ENCODE measurements around the gene ZSCAN21.

ZSCAN21 gene

GRCh38 chr7:100049441-100050291 is at the start of gene ZSCAN21:
TSS of gene ZSCAN21 (plus strand) at chr7:100049774. CDS start at chr7:100057007, 7,233 bp downstream.
- peak; percentile 95 for ATAC-seq

GRCh38 chr7:100000239-100000638 is 49.3 kb upstream of the ZSCAN21 start:
- TF ChIP-seq CSRNP3 (CRISPR knock-in tag; IDR thresholded peaks at IDR 0.05) (no peak), ARNTL (CRISPR knock-in tag; IDR thresholded peaks at IDR 0.05; ENCODE audit: borderline replicate concordance, low read depth) (no peak), GLIS3 (CRISPR knock-in tag; IDR thresholded peaks at IDR 0.05) (no peak), ESRRG (CRISPR knock-in tag; IDR thresholded peaks at IDR 0.05) (no peak), ZFP30 (CRISPR knock-in tag; IDR thresholded peaks at IDR 0.05) (no peak)
- ATAC-seq: no peak

More at GRCh38 chr7:100049441-100050291, at the start of gene ZSCAN21:
- TF ChIP-seq ZNF565 (CRISPR knock-in tag; conservative IDR thresholded peaks at IDR 0.05; ENCODE audit: low read depth): peak; percentile 75; the same call in 1 of the 2 replicates
- TF ChIP-seq BACH2 (CRISPR knock-in tag; IDR thresholded peaks at IDR 0.05; ENCODE audit: borderline replicate concordance): peak; percentile 50; the same call in 1 of the 2 replicates
- TF ChIP-seq POU6F1 (CRISPR knock-in tag; IDR thresholded peaks at IDR 0.05; ENCODE audit: borderline replicate concordance, low read depth): no peak
- TF ChIP-seq ISL1 (CRISPR knock-in tag; IDR thresholded peaks at IDR 0.05): no peak
- peak; percentile 94 for TF ChIP-seq GLIS3 (CRISPR knock-in tag; IDR thresholded peaks at IDR 0.05)
- TF ChIP-seq TCF4 (CRISPR knock-in tag; IDR thresholded peaks at IDR 0.05; ENCODE audit: borderline replicate concordance): peak; percentile 51; the same call in 1 of the 2 replicates
- 0 out of 2 replicates have a peak, but pooled peaks have one; percentile 16 for TF ChIP-seq CSDC2 (CRISPR knock-in tag; IDR thresholded peaks at IDR 0.05)
- TF ChIP-seq TSHZ2 (CRISPR knock-in tag; IDR thresholded peaks at IDR 0.05): peak; percentile 81; the same call in 1 of the 2 replicates
- TF ChIP-seq ZC3H10 (CRISPR knock-in tag; IDR thresholded peaks at IDR 0.05): no peak
- TF ChIP-seq ZFP3 (CRISPR knock-in tag; IDR thresholded peaks at IDR 0.05): peak; percentile 85
- no peak for TF ChIP-seq PPARA (CRISPR knock-in tag; IDR thresholded peaks at IDR 0.05; ENCODE audit: borderline replicate concordance)
- TF ChIP-seq PATZ1 (CRISPR knock-in tag; IDR thresholded peaks at IDR 0.05; ENCODE audit: borderline replicate concordance): peak; percentile 19; the same call in 1 of the 2 replicates

GRCh38 chr7:100003711-100004661 is 45.6 kb upstream of the ZSCAN21 start:
- TF ChIP-seq PPARA (CRISPR knock-in tag; IDR thresholded peaks at IDR 0.05; ENCODE audit: borderline replicate concordance): no peak
- TF ChIP-seq RARB (CRISPR knock-in tag; IDR thresholded peaks at IDR 0.05): no peak
- TF ChIP-seq CSDC2 (CRISPR knock-in tag; IDR thresholded peaks at IDR 0.05): no peak
- no peak for TF ChIP-seq PATZ1 (CRISPR knock-in tag; IDR thresholded peaks at IDR 0.05; ENCODE audit: borderline replicate concordance)
- ATAC-seq: no peak; the same call in 2 of the 3 replicates
